HG02981 (cell line): ENCODE results near the gene SLC10A1.

Experiments
- ATAC-seq: cut with Tn5 transposase; IDR thresholded peaks from one replicate; pipeline ENCODE4 v1.9.1; 2021; ENCODE audit warnings: mild to moderate bottlenecking, moderate library complexity; ENCODE audit not compliant: unreplicated experiment

SLC10A1 gene

GRCh38 chr14:69811227-69811867 lies 14.3 kb upstream of the SLC10A1 start:
- ATAC-seq = no peak

- no peak for ATAC-seq
Measured at GRCh38 chr14:69808919-69809808, 12.1 kb upstream of the SLC10A1 start.

DNA sequence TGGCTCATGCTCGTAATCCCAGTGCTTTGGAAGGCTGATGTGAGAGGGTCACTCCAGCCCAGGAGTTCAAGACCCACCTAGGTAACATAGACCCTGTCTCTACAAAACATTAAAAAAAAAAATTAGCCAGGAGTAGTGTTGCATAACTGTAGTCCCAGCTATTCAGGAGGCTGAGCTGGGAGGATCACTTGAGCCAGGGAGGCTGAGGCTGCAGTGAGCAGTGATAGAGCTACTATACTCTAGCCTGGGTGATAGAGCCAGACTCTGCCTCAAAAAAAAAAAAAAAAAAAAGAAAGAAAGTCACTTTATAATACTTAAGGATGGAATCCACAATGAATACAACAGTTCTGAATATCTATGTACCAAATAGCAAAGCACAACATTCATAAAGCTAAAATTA lies 10.2 kb upstream of the SLC10A1 start:
- no peak for ATAC-seq

GRCh38 chr14:69804902-69805301 lies 7.9 kb upstream of the SLC10A1 start:
- no peak for ATAC-seq

DNA sequence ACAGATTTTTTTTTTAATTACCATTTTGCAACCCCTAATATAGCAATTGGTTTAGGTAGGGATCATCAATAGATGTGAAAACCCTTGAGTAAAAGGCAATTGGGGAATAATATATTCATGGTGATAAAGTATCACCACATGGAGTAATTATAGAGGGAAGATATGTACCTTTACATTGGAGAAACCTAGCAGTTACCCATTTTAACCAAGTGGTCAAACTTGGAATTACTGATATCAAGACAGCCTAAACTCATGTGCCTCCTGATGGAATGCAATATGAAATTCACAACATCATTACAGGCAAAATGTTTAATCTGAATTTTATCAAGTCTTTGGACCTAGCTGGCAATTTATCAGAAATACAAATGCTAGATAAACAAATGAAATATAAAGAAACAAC lies 6.7 kb upstream of the SLC10A1 start:
- ATAC-seq = no peak

DNA sequence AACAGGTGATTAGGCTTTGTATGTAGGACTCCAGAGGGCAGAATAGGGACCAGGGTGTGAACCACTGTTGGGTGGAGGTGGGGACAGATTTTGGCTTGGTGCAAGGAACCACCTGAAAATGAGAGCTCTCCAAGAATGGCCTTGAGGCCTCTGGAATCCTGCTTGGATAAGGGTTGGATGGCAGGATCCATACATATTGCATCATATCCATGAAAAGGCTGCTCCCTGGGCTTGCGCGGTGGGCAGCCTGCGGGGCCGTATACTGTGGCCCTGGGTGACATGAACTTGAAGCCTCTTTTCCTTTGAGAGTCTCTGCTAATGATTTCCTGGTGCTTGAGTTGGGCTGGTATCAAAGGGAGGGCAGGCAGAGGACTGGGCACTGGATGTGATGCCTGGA lies 1.3 kb upstream of the SLC10A1 start:
- ATAC-seq = no peak

GRCh38 chr14:69797573-69798338 lies 715 bp upstream of the SLC10A1 start:
- no peak for ATAC-seq

DNA sequence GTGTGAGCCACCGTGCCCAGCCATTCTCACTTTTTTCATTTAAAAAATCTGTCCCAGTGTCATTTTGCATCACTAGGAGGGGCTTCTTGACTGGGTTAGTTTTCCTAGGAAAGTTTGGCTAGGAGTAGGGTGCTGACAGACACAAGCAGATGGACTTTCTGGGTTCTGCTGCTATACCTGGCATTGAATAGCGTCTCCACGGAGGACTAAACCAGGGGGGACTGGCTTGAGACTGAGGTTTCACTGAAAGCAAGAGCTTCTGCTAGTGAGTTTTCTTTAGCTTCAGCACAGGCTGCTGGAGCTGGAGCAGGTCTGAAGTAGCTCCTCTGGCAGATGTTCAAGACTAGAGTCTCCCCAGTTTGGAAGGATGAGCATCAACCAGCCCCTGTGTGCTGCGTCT lies 1.4 kb downstream of the SLC10A1 start:
- no peak for ATAC-seq

DNA sequence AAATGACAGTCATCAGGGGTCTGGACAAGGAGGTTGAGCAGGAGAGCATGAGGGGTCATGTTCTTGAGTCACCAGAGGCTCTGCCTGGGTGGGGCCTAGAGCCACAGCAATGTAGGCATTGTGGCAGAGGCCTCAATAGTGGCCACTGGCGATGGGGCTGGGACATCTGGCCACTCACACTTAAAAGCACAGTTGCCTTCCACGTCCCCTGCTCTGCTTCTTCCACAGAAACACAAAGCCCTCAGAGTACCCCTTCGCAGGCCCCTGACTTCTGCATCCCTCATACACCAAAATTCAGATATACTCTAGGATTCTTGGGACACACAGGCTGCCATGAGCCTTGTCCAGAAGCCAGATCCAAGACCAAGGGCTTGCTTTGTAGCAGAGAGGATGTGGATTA lies 2.2 kb downstream of the SLC10A1 start:
- ATAC-seq = no peak

DNA sequence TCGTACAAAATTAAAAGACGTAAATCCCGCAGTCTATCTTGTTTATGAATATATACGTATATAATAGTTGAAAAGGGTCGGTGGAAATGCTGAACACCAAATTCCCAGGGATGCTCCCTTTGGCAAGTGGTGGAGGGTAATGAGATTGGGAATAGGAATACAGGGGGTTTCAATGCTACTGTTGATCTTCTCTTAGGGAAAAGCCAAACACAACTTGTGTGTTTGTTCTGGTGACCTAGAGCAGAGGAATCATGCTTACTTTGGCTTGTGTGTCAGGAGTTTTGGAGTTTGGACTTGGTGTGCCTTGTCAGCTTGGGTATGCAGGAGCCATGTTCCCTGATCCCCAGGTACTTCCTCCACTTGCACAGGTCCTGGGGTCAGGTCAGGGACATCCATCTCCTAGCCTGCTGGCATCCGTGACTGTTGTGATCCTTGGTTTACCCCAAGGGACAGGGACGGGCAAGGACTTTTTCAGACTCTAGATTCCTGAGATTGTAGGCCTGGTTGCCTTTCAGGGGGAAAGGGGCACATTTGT lies 4.1 kb downstream of the SLC10A1 start:
- no peak for ATAC-seq

GRCh38 chr14:69789118-69789640 lies 7.9 kb downstream of the SLC10A1 start:
- ATAC-seq = no peak

DNA sequence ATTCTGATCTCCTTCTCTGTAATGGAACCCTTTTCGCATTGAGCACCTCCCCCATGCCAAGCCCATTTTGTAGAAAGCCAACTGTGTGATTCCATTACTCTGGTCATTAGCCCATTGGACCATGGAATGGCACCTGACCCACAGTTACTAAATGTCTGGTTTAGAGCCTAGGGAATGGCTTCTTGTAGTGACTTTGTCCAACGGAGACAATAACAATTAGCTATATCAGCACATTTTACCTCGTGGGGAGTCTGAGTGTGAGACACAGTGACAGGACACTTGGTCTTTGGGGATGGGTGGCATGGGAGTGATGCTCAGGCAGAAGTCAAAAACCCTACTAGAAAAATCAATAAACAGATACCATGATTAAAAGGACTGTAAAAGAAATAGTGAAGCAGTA lies 10.4 kb downstream of the SLC10A1 start:
- no peak for ATAC-seq

- no peak for ATAC-seq
Measured at GRCh38 chr14:69784942-69785341, 12.1 kb downstream of the SLC10A1 start.

DNA sequence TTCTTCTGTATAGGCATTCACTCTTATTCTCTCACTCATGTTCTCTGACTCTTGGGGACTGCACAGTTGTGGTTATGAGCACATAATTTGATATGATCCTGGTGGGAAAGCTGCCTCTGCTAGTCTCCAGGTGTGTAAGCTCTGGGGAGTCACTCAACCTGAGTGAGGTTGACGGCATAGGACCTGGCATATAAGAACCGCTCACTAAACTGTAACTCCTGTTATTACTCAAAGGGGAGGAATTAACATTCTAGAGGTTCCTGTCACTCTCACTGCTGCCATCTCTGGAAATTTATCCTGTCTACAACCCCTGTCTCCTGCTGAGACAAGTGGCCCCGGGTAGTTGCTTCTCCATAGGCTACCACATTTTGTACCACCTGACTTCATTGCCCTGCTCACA lies 16.1 kb downstream of the SLC10A1 start:
- no peak for ATAC-seq

- ATAC-seq = no peak
Measured at GRCh38 chr14:69780092-69780491, 16.9 kb downstream of the SLC10A1 start.

DNA sequence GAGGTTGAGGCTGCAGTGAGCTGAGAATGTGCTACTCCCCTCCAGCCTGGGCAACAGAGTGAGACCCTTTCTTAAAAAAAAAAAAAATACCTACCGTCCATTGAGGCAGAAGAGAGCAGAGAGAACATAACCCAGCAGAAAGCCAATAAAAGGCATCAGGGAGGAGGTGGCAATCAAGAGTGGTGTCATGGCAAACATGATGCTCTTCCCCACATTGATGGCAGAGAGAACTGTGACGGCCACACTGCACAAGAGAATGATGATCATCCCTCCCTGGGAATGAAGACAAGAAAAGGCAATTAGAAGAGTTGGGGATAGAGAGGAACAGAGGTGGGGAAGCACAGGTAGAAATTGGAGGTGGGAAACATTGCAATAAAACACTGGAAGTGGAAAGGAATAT lies 18.0 kb downstream of the SLC10A1 start:
- no peak for ATAC-seq

DNA sequence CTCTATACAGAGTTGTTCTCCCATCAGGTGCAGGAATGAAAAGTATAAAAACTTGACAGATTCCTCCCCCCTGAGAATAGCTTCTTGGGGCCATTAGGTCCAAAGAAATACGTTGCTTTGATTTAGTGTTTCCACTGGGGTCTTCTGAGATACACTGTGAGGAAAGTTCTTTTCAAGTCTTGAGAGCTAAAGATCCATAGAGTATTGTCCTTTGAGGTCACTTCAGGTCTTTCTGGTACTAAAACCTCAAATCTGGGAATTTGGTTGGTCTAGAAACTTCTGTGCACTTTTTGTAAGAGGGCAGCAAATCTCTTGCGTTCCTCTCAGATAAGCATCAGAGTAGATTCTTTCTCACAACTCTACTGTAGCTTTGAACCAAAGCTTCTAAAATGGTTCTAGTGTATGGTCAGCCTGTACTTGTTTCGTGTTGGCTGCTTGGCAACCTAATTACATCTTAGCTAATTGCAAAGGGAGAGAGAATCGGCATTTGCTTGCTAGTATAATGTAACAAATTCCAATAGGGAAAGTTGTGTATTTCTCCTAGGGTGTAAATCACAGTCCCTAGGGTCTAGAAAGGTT lies 20.1 kb downstream of the SLC10A1 start:
- ATAC-seq = no peak

DNA sequence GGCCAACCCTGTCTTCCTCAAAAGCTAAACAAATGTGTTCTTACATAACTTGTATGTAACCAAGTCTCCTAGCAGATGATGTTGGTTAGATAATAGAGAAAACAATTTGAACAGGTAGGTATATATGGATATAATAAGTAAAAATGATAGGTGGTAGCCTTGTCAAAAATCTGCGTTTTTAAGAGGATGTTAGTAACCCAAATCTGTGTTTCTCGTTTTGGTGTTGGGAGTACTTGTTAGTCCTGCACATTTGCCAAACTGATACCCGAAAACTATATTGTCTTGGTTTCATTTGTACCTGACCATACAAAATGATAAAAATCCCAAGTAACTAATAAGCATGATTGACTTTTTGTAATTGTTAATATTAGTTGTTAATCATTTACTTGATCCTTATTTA lies 22.0 kb downstream of the SLC10A1 start:
- ATAC-seq = no peak

GRCh38 chr14:69773571-69774276 lies 23.3 kb downstream of the SLC10A1 start:
- ATAC-seq = no peak
